SKM-1 (cell line): ENCODE results near the gene NACC2.

Source experiments
- DNase-seq: peaks from one replicate; lab custom pipeline; 2025; ENCODE audit not compliant: unreplicated experiment; lab: John Stamatoyannopoulos, UW

Gene NACC2

DNA sequence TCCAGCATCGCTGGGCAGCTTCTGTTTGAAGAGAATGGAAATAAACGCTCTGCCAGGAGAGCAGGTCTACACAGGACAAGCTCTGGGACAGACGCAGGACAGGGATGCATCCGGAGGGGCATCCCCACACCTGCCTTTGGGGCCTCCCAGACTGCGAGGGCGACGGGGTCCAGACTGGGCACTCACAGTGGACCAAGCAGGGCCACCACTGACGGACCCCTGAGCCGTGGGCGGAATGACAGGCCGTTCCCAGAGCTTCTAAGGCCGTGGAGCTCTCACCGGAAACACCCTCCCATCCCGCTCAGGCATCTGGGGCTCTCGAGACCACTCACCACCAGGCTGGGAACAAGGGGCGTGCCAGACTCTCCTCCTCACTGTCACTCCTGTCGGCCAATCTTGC lies 34.1 kb upstream of the NACC2 start:
- DNase-seq = no peak

DNA sequence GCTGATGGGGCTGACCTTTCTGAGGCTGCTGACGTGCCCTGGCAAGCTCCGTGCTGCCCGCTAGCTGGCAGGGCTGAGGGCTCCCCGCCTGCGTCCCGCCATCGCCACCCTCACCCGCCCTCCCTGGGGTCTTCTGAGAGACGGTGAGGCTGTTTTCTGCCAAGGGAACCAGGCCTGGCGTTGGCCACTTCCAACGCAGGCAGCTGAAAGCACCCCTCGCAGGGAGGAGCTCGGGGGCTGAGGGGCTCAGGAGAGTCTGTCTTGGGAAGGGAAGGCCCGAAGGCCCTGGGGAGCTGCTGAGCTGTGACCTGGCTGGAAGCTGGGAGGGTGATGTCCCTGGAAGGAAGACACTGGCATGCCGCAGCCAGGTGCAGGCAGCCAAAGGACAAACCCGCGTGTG lies 33.3 kb upstream of the NACC2 start:
- DNase-seq = no peak

DNA sequence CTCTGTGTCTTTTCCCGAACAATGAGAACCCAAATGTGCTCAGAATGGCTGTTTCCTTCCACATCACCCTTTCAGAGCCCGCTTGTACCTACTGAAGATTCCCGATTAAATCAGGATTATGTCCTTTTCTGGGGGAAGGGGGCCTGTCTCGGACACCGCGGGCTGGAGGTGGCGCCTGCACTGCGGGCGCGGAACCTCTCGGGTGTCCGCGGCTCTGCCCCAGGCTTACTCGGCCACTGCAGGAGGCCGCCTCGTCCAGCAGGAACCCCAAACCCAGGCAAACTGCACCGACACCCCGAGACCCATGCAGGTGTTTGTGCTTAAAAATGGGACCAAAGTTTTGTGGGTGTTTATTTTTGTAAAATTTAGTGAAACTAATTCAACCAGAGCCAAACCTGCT lies 32.2 kb upstream of the NACC2 start:
- no peak for DNase-seq

DNA sequence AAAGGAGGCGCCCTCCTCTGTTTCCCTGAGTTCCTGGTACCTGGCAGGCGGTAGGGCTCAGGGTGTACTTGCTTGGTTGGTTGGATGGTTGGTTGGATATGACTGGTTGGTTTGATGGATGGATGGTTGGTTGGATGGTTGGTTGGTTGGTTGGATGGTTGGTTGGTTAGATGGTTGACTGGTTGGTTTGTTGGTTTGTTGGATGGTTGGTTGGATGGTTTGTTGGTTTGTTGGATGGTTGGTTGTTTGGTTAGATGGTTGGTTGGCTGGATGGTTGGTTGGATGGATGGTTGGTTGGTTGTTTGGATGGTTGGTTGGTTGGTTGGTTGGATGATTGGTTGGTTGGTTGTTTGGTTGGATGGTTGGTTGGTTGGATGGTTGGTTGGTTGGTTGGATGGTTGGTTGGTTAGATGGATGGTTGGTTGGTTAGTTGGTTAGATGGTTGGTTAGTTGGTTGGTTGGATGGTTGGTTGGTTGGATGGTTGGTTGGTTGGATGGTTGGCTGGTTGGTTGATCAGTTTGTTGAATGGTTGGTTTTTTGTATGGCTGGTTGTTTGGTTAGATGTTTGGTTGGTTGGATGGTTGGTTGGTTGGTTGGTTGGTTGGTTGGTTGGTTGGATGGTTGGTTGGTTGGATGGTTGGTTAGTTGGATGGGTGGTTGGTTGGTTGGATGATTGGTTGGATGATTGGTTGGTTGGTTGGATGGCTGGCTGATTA lies 30.0 kb upstream of the NACC2 start:
- no peak for DNase-seq

DNA sequence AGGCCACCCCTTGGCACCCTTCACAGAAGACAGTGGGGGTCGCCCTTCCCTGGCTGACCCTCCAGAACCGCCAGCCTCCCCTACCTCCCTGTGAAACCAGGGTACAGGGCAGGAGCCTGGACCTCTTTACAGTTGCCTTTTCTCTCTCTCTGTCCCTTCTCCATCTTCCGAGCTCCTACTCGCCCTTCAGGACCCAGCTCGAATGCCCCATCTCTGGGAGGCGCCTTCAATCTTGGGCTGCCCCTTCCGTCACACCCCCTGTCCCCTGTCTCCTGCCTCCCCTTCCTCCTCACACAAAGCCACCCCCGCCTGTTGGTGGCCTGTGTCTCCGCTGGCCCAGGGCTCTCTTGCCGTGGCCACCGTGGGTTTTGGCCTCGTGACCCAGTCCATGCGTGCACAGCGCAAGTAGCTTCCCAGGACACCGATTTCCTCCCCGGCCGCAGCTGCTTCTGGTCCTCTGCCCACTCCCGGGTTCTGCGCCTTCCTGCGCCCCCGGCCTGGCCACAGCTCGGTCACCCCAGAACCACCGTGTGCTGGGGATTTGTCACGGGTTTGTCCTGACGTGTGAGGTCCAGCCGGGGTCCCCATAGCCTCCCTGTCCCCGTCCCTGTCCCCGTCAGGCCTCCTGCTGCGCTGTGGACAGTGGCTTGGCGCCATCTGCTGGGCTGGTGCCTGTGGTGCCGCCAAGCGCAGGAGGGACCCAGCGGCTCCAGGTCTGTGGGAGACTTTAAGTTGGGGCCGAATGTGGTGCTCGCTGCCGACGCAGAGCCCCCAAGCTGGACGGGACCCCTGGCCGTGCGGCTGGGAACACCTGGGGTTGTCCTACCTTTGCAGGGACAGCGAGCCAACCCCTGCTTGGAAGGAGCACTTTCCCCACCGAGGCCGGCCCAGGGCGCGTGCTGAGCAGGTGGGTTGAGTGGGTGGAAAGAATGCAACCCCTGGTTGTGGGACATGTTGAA lies 27.6 kb upstream of the NACC2 start:
- DNase-seq = peak; percentile 25

DNA sequence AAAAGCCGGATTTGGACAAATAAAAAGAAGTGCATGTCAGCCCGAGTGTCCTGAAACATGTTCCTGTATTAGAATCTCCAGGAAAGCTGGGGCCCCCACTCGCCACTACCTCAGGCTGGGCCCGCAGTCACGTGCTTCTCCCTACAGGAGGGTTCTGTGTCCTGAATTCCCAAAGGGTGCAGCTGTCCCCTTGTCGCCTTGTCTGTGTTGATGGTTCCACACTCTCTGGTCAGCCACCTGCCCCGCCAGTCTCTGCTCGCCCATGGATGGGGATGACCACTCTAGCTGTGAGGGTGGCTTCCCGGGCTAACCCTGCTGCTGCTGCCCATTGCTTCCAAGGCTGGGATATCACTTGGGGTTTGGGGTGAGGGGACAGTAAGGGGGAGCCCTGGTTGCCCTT lies 26.7 kb upstream of the NACC2 start:
- DNase-seq = no peak

DNA sequence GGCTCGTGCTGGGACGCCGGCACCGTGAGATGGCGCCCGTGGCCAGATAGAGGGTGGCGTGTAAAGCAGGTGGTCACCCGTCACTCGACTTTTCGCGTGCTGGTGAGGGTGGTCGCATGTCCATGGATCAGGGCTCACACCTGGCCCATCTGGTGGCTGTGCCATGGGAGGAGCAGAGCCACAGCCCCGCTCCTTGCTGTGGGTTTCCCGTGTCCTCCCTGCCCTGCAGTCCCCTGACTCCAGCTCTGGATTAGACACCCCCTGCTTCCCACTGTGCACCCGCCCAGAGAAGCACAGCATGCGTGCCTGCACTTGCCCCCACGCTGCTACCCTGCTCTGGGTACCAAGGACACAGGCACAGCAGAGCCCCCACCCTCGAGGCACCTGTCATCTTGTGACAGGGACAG lies 25.4 kb upstream of the NACC2 start:
- DNase-seq = no peak

DNA sequence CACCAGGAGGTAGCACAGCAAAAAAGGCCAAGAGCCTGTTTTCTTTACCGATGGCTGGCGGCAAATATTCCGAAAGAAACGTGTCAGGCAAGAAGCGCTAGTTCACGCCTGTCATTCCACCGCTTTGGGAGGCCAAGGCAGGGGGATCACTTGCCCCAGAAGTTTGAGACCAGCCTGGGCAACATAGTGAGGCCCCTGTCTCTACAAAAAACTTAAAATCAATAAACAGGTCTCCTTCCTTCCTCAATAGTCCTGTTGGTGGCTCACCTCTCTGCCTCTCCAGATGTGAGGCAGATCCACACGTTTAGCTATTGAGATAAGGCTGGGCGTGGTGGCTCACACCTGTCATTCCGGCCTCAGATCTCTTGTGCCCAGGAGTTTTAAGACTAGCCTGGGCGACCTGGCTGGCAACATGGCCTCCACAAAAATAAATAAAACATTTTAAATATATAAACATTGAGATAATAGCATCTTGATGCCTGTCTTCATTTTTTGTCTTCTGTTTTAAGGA lies 24.8 kb upstream of the NACC2 start:
- DNase-seq = no peak

DNA sequence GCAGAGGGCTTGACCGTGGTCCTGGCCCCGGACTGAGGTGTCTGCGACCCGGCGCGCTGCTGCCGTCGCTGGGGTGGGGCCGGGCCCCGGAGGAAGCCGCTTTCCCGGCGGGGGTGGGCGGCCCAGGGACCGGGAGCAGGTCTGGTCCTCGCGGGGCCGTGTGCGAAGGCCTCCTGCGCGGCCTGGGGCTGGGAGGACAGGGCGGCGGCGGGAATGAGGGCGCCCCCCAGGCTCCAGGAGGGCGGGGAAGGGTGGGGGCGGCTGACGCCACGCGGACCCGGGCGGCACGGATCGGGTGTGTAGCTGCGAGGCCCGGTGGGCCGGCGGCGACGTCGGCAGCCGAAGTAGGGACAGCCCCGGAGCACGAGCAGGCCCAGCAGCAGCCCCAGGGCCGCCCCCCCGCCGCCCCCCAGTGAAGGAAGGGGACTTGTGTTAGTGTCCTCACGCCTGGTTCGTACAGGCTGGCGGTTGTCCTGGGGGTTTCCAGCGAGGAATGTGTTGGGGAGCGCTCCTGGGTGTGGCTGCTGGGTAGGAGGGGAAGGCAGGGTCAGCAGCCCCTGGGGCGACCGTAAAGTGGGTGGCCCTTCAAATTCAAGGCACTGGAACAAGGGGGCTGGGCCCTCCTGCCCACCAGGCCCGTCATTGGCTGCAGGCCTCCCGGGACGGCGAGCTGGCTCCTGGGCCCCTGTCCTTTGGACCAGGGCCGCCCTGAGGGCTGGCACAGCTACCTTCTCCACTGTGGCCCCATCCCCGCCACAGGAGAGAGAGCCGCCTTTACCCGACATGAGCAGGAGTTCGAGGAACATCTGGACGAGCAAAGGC lies 24.2 kb upstream of the NACC2 start:
- no peak for DNase-seq

DNA sequence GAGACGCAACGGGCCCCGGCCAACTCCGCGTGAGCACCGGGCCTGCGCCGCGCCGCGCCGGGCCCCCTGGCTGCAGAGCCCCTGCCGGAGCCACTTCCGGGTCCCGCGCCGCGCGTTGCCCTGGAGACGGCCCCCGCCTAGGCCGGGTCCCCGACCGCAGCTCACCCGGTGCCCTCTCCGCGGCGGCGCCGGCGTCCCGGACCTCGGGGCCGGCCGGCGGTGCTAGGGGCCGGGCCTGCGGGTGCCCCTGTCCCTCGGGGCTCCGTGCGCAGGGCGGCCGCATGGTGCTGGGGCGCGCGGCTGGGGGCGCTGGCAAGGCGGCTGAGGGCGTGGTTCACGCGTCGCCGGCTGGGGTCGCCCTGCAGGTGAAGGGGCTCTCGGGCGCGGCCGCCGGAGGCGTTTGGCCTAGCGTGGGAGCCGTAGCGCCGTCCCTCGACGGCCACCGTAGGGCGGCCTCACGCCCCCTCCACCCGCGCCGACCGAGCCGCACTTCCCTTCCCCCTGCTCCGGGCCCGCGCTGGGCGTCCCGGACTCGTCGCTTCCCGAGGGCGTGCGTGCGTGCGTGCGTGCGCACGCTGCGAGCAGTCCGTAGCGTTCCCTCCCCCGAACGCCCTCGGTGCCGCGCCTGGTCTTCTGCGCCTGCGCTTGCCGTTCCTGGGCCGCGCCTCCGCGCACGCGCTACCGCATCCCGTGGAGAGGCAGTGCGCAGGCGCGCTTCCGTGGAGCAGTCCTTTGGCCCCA lies 23.4 kb upstream of the NACC2 start, which contains the start of gene TMEM250:
Gene TMEM250 (minus strand): TSS at position 556 of the 741 bp plus-strand sequence. CDS start 1,975 bp downstream, outside the sequence.
- DNase-seq = peak; percentile 94

DNA sequence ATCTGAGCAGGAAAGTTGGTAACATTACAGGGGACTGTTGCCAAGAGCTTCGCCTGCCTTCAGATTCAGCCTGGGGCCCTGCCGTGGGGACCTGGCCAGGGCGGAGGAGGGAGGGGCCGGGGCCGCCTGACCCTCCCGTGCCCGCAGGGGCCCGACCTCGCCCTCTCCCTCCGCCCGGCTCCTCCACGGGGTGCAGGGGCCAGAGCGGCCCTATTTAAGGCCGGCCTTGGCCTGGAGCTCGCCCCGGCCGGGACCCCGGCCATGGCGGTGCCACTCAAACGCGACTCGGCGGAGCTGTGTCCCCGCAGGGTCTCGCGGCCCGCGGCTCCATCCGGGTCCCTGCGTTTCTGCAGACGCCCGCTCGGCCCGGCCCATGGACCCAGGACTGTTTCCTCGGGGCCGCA lies 22.8 kb upstream of the NACC2 start:
- no peak for DNase-seq

DNA sequence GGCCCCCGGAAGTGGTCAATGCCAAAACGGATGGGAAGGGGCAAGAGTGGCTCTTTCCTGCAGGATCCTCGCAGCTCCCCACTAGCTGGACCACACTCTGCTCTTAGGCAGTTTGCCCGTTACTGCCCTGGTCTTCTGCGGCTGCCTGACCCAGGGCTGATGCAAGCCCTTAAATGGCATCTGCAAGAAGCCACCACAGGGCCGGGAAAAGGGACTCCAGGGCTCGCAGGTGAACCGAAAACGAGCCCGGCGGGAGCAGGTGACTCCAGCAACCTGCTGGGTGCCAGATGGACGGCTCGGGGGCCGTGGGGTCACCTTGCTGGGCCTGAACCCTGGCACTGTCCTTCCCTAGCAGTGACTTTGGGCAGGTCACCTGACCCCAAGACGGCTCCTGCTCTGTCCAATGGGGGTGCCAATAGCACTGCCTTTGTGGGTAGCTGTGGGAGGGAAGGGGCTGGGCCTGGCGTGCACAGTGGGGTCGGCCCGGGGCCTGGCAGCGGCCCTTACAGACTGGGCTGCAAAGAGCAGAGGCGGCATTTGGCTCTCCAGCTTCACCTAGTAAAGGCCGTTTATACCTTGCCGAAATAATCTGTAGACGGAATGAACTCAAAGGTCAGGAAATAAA lies 22.3 kb upstream of the NACC2 start:
- no peak for DNase-seq

DNA sequence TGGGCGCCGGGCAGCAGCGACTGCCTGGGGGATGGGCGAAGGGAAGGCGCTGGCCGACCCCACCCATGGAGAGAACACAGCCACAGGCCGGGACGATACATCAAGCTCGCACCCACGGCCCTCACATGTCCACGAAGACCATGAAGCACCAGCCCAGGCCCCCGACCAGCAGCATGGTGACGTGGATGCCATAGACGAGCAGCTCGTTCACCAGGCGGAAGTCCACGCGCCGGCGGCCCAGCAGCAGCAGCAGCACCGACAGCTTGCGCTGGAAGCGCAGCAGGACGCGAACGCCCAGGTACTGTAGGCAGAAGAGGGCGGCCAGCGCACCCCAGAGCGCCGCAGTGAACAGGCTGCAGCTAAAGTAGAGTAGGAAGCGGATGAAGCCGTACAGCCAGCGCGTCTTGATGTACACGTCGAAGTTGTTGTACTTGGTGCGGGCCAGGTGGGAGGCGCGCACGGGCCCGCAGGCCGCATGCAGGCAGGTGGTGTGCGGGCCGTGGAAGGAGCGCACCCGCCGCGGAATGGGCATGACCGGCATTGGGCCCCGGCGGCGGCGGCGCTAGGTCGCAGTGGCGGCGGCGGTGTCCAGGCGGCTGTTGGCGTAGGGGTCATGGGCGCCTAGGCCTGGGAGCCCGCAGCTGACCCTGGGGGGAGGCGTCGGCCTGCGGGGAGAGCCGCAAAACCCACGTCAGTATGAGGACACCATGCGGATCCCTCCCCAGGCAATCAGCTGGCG lies 21.4 kb upstream of the NACC2 start:
- DNase-seq = no peak

DNA sequence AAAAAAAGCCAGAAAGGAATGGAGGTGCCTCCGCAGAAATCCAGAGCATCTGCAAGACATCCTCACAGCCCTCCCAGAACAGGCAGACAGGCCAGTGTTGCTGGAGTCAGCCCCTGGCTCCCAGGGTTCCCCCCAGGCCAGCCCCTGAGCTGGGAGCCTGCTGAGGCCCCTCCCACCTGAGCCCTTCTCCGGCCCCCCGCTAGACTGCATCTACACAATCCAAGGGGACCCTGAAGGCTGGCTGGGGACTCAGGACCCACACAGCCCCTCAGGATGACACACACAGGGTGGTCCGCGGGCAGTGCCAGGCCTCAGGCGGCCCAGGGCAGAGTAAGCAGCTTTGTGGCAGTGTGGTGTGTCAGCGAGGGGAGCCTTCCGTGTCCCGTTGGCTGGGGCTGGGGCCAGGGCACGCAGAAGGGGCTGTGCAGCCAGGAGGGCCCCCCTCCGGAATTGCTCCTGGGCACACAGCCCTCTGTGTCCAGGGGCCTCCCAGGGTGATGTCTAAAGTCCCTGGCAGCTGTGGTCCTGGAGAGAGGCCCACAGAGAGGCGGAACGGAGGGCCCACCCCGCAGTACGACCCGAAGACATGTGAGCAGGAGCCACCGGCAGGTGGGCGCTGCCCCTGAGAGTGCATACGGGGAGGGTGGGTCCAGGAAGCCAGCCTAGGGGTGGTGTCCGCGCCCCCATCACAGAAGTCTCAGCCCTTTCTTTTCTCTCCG lies 20.7 kb upstream of the NACC2 start:
- DNase-seq = no peak

DNA sequence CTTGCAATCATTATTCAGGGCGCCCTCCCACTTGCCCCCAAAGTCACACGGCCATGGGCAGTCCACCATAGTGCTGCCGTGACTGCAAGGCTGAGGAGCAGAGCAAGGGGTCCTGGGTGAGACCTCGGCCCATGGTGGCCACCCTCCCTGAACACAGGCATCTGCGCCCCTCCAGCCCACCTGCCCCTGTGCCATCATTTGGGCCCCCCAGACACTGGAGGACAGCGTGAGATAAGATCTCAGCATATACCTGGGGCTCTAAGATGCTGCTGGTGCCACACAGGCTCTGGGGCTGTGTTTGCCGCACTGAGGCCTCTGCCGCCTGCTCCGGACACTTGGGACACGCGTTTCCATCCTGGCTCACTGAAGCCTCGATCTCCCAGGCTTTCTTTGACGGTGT lies 20.1 kb upstream of the NACC2 start:
- no peak for DNase-seq

DNA sequence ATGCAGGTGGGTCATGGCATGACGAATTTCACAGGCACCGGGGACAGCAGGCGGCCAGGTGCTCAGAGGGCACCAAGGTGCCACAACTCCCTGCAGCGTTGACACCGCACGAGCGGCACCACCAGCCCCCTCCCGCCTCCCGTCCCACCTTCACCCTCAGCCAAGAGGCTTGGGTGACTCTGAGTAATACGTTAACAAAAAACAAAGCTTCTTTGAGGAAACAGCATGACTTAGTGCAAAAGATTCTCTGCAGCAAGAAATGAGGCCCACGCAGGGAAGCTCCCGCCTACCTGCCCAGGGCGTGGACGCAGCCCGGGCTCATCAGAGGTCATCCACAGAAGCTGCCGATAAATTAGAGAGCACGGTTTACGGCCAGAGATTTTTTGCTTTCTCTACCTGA lies 19.5 kb upstream of the NACC2 start:
- DNase-seq = no peak

DNA sequence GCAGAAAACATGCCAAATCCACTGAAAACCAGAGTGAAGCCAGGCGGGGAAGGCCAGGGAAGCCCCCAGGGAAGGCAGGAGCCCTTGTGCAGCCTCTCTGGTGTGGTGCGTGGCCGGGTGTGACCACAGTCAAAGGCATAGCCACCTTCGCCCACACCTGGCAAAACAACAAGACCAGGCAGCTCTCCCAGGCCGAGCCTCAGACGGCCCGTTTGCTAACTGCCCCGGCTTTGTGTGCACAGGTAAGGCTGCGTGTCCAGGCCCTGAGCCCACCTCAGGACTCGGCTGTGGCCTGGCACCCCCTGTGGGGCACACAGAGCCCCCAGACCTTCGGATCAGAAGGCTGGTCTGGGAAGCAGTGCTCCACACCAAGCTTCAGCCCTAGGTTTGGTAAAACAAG lies 17.5 kb upstream of the NACC2 start:
- no peak for DNase-seq

DNA sequence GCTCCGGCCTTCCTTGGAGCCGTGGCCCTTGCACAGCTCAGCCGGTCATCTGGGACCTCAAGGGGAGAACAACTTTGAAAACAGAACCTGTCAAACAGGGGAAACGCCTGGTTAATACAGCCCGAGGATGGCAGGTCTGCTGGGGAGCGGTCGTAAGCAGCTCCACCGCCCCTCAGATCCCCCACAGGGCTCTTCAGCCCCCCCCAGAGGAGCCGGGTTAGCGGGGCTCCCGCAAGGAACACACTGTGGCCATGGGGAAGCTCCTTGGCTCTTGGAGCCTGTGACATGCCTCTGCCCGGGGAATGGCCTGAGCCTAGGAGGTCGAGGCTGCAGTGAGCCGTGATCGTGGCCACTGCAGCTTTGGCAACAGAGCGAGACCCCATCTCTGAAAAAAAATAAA lies 16.8 kb upstream of the NACC2 start:
- no peak for DNase-seq

DNA sequence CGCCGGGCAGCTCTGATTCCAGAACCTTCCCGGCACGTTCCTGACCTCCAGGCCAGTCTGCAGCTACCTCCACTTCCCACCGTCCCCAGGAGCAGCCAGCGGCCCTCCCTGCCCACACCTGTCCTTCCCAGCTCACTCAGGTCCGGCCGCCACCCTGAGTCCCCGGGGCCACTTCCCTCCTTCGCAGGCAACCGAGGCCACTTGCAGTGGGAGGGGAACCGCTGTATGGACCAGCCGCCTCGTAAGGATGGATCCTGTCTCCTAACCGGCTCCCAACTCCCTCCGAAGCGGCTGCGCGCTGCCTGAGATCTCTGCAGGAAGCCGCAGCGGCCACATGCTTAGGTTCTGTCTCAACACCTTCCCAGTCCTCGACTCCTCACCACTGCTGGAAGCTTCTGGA lies 16.1 kb upstream of the NACC2 start:
- no peak for DNase-seq
